GM19025 (cell line): Measurements from ENCODE around the gene VPS13D.

Source experiments
- ATAC-seq: cut with Tn5 transposase; IDR thresholded peaks from one replicate; pipeline ENCODE4 v1.9.1; 2021; ENCODE audit warnings: mild to moderate bottlenecking, low read depth, moderate library complexity; ENCODE audit not compliant: unreplicated experiment

Gene VPS13D, protein sequence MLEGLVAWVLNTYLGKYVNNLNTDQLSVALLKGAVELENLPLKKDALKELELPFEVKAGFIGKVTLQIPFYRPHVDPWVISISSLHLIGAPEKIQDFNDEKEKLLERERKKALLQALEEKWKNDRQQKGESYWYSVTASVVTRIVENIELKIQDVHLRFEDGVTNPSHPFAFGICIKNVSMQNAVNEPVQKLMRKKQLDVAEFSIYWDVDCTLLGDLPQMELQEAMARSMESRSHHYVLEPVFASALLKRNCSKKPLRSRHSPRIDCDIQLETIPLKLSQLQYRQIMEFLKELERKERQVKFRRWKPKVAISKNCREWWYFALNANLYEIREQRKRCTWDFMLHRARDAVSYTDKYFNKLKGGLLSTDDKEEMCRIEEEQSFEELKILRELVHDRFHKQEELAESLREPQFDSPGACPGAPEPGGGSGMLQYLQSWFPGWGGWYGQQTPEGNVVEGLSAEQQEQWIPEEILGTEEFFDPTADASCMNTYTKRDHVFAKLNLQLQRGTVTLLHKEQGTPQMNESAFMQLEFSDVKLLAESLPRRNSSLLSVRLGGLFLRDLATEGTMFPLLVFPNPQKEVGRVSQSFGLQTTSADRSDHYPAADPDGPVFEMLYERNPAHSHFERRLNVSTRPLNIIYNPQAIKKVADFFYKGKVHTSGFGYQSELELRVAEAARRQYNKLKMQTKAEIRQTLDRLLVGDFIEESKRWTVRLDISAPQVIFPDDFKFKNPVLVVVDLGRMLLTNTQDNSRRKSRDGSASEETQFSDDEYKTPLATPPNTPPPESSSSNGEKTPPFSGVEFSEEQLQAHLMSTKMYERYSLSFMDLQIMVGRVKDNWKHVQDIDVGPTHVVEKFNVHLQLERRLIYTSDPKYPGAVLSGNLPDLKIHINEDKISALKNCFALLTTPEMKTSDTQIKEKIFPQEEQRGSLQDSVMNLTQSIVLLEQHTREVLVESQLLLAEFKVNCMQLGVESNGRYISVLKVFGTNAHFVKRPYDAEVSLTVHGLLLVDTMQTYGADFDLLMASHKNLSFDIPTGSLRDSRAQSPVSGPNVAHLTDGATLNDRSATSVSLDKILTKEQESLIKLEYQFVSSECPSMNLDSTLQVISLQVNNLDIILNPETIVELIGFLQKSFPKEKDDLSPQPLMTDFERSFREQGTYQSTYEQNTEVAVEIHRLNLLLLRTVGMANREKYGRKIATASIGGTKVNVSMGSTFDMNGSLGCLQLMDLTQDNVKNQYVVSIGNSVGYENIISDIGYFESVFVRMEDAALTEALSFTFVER (N-terminal part only)

DNA sequence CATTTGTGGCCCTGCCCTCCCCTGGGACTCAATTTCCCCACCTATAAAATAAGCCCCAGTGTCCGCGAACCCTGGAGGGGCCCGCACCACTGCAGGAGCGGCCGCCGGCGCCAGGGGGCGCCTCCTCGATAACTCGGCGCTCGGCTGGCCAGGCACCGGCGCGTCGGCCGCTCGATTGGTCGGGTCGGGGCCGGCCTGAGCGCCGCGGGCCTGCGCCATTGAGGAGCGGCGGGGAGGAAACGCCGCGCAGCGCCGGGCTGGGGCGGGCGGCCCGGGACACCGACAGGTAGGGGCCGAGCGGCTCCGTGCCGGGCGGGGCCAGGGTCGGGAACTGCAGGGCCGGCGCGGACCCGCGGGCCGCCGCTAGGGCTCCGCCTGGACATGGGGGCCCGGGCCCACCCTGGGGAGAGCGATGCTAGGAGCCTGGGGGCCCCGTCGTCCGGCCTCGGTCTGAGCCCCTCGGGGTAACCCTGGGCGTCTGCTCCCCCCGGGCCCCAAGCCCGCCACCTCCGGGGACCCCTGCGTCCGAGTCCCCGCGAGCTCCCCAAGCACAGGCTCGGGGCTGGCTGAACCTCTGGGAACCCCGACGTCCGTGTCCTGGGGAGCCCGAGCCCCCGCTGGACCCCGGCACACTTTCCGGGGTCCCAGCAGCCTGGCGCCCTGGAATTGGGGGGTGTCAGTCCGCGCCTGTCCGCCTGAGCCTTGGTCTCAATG, at the start of gene VPS13D:
Gene VPS13D, plus strand, starts transcription at position 196 of the 714 bp plus-strand sequence. CDS start 4,237 bp downstream, outside the sequence.
- peak; percentile 69 for ATAC-seq

DNA sequence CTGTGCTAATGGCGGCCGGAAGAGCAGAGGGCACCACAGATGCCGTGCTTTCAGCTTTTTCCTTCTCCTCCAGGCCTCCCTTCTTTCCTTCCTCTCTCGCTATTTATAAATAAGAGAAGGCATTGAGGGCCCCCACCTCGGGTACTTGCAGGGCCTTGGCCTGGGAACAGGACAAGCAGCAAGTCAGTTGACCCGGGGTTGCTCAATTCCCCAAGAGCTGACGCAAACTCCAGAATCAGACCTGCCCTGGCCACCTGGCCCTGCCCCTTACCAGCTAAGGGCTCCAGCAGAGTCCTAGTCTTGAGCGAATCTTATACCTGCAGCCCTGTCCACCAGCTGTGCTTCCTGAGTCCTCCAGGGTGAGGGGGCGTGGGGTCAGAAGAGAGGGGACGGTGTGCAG, 49.5 kb upstream of the VPS13D start:
- ATAC-seq = no peak

DNA sequence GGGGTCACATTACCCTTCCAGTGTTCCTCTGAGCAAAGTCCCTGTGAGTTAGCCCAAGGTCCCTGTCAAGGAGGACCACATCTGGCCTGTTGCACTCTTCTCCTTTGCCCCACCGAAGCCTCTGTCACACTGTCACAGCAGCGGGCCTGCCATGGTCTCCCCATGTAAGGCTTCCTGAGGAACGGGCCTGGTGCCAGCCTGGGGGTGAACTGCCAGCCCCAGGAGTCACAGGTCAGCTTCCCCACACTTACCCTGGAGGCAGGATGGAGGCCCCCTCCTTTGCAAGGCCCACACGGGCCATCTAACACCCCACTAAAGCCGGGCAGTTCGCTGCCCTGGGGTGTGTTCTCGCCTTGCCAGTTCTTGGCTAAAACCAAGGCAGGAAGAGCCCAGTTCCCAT, 48.9 kb upstream of the VPS13D start:
- ATAC-seq = no peak

DNA sequence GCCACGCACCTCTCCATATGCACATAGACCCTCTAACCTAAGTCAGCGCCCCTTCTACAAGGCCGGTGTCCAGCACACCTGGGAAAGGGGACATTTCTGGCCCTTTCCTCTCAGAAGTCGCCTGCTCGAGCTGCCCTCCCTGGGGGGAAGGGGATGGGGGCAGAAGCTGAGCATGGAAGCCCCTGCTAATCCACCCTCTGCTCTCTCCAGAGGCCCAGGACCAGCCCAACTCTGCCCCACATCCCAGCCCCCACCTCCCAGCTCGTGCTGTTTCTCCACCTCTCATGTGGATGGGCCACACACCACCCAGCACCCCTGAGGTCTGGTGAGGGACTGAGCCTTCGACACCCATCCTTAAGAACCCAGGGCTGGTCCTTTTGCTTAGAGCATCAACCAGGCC, 48.3 kb upstream of the VPS13D start:
- ATAC-seq = no peak

DNA sequence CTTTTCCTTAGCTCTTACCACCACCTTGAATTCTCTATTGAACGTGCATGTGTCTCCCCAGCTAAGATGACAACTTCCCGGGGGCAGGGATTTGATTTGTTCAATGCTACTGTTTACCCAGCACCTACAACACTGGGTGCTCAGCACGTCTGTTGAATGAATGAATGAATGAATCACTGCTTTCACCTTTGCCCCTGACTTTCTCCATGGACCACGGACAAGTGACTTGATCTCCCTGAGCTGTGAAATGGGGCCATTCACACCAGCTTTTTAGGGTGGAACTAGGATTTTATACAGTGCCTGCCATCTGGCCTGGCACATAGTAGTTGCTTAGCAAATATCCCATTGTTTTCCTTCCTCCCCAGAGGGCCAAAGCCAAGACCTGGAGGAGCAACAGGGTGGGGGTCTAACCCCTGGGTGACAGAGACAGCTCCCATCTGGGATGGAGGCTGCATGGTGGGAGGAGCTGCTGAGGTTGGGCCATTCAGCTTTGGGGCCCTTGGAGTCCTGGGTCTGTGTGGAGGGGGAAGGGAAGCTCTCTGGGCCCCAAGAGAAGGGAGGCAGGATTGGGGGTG, 47.3 kb upstream of the VPS13D start:
- ATAC-seq = no peak

DNA sequence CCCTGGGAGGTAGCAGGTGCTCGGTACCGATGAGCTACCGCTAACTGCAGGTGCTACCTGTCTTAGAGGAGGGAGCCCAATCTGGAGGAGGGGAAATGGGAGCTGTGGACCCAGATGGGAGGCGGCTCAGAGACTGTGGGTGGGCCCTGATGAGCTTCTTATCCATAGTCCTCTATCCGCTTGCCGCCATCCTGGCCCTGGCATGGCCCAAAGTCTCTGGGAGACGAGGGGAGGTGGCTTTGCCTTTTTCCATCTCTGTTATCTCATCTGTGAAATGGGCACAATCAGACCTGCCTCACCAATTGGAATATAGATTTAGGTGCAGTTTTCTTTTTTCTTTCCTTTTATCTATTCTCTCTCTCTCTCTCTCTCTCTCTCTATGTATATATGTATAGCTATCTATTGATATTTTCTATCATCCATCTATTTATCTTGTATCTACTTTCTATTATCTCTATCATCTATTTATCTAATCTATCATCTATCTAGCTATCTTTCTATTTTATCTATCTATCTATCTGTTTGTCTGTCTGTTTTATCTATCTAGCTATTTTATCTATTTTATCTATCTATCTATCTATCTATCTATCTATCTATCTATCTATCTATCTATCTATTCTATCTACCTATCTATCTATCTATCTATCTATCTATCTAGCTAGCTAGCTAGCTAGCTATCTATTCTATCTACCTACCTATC, 46.6 kb upstream of the VPS13D start:
- no peak for ATAC-seq

DNA sequence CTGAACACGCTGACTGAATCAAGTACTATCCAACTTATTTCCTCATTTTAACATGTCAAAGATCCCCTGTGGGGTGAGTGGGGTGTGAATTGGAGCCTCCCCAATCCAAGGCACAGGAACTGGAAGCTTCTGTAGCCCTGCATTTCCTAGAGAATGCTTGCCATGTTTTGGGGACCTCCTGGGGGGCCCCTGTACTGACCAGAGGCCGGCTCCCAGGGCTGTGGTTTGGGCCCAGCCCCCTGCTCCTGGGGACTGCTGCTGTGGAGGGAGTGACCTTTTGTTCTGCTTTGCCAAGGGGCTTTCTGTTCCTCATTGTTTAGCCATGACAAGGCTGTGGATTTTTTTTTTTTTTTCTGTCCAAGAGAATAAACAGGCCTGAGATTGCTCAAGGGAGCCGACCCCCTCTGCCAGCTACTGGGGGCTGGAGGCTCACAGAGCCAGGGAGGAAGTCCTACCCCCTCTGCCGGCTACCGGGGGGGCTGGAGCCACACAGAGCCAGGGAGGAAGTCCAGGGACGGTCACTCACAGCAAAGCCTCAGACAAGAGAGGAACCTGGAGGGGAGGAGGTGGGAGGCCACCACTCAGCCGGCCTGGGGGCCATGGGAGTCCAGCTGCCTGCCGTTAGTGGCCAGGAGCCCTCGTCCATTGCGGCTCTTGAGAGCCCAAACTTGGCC, 45.7 kb upstream of the VPS13D start:
- ATAC-seq = no peak

DNA sequence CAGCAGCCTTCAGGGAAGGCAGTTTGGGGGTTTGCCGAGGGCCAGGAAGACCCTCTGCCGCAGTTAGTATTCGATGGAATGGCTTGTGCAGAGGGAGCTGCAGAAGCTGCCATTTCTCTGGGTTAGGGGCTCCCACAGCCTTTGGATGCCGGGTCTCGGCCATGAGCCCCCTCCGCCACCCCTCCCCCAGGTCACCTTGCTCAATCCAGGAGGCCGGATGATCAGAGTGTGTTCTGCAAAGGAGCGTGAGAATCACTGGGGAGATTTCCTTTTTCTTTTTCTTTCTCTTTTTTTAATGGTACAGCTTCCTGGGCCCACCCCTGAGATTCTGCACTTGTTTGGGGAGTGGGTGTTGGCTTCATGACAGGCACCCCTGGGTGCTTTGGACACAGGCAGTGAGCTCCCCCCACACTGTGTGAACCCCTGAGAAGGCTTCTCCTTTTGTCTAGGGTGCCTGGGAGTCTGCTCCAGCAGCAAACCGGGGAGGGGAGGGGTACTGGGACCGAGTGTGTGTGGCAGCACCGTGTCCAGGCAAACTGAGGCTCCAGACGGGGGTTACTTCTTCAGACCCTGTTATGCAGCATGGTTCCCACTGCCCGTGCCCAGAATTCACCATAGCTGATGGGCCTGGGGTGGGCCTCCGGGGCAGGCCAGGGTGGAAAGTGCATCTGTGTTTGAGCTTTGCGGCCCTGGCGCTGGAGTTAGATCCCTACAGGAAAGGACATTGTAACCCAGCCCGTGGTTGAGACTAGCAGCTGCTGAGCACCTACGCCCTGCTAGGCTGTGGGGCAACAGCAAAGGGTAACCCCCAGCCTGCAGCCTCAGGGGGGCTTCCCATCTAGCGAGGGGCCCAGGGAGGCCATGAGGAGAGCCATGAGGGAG, 44.6 kb upstream of the VPS13D start:
- no peak for ATAC-seq

DNA sequence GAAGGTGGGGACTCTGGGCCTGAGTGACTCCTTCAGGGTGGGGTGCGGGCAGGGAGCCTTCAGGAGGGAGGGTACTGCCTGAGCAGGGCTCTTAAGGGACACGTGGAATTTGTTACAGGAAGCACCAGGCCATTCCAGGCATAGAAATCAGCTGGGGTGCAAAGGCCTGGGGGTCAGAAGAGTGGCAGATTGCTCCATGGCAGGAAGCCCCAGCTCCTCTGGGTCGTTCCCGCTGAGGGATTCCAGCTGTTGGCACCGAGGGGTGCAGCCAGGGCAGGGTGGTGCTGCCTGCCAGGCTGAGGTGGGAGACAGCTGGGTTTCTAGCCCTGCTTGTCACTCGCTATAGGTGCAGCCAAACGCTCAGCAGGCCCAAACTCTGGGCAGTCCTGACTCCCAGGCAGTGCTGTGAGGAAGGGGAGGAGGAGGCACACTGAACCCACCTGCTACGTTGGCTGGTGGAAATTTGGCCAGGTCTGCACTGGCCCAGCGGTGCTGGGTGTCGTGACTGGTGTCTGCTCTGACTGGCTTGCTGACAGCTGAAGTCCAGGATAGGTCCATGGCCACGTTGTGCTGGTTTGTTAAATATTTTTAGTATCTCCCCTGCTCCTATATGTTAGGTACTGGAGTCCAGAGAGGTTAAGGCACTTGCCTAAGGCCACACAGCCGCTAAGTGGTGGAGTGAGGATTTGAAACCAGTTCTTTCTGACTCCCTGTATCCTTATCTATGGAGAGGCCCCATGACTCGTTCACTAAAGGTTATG, 43.7 kb upstream of the VPS13D start:
- no peak for ATAC-seq

DNA sequence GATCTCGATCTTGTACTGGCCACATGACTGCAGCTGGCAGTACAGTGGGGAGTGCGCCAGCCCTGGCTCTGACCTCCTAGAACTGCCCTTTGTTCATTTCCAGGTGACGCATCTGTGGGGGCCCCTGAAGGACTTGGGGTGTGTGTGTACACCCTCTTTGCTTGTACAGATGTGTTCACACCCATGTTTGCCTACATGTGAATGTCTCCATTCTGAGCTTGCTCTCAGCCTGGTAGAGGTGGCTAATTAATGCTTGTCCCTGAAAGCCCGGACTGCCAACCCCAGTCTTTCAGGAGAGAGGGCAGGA, 43.2 kb upstream of the VPS13D start:
- ATAC-seq = no peak

DNA sequence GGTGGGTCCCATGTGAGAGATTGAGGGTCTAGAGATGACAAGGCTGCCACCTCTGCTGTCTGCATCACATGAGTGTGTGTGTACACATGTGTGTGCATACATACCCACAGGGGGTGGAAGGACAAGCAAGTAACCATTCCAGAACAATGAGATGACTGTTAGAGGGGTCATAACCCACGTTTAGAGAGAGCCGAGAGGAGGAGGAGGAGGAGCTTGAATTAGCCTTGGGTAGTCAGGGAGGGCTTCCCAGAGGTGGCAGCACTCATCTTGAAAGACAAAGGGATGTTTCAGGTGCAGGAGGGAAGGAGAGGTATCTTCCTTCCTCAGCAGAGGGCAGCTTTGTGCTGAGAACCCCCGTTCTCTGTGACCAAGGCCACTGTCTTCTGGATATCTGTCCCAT, 41.7 kb upstream of the VPS13D start:
- ATAC-seq = no peak

DNA sequence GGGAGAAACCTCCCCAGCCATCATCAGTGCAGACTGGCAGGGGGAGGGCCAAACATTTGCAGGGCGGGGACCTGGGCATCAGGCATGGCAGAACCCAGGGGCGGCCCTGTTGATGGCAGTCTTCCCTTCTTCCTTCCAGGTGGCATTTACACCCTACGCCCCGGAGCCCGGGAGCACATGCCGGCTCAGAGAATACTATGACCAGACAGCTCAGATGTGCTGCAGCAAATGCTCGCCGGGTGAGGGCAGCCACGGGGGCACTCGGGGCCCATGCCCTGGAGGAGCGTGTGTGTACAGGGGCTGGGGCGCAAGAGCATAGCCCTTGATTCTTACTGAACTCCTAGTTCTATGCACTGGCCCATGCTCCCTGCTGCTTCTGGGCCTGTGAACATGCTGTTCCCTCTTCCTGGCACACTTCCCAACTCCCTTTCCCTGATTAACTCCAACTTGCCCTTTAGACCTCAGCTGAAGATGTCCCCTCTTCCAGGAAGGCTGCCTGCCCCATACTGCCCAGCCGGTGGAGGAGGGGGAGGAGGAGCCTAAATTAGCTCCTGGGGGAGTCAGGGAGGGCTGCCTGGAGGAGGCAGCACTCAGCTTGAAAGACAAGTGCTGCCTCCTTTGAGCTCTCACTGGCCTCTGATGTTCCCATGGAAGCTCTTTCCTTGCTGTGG, 41.0 kb upstream of the VPS13D start:
- no peak for ATAC-seq

DNA sequence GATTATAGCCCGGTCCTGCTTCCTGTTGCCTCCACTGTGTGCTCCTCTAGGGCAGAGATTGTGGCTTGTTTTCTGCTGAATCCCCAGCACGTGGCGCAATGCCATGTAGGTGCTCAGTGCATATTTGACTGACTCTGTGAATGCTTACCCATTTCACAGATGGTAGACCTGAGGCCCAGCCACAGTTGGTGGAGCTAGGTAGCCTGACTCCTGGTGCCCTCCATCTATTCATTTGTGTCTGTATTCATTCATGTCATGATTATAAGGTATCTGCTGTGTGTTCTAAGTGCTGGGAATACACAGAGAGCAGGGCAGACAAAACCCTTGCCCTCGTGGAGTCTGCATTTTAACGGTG, 40.5 kb upstream of the VPS13D start:
- no peak for ATAC-seq

DNA sequence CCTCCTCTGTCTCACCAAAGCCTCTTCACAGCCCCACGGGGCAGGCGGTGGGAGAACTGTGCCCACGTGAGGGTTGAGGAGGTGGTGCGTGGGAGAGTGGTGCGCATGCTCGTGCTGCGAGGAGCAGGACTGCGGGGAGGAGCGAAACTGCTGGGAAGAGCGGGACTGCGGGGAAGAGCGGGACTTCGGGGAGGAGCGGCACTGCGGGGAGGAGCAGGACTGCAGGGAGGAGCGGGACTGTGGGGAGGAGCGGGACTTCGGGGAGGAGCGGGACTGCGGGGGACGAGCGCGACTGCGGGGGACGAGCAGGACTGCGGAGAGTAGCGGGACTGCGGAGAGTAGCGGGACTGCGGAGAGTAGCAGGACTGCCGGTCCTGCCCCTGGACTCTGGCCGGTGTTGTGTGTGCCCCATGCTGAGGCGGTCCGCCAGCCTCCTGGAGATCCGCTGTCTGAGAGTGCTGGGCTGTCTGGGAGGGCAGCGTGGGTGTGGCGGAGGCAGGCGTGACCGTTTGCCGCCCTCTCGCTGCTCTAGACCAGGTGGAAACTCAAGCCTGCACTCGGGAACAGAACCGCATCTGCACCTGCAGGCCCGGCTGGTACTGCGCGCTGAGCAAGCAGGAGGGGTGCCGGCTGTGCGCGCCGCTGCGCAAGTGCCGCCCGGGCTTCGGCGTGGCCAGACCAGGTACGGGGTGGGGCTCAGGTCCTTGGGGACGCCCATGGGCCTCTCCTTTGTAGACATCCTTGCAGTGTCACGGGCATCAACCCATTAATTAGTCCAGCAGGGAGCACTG, 38.4 kb upstream of the VPS13D start:
- ATAC-seq = no peak

DNA sequence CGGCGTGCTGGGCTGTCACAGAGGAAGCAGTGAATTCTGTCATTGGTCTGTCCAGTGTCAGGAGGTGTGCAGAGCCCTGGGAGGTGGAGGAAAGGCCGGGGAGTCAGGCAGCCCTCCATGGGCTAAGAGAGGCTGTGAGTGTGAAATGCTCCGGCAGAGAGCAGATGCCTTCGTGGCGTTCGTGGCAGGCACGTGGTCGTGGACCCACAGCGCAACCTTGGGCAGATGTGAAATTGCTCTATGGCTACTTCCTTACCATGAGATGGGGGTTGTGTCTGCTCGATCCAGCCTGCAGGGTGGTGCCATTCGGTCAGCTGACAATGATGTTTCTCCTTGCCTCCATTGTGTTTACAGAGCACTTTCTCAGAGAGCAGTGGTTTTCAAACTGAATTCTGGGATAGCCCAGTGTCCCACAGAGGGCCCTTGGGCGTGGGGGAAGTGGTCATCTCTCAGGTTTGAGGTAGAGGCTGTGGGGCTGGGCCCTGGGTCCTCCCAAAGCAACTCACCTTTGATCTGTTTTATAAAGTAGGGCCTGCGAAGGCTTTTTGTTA, 35.1 kb upstream of the VPS13D start:
- ATAC-seq = no peak

DNA sequence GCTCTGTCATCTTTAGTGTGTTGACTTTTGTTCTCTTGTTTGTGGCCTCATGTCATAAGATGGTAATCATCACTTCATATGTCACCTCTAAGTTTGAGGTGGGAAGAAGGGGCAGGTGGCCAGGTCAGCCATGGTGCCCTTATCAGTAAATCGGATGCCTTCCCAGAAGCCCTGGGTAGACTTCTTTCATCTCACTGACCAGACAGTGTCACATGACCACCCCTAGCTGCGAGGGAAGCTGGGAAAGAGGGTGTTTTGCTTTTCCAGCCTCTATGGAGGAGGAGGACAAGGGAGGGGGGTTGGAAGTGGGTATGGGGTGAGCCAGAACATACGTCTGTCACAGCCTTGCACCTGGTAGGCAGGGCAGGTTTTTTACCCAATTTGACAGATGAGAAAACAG, 34.4 kb upstream of the VPS13D start:
- no peak for ATAC-seq
